A673 (cell line): ENCODE measurements around the gene KRT34.

Experiments
- CTCF ChIP-seq: fragments of 300-800, 200-600 bp; sonication (generic); conservative IDR thresholded peaks from 2 replicates; pipeline ENCODE4 v1.5.1; 2017; ENCODE audit warnings: low read depth, mild to moderate bottlenecking, antibody characterized with exemption, low read length, moderate library complexity, mixed read lengths
- EZH2 ChIP-seq: fragments of 200-600 bp; sonication (generic); IDR thresholded peaks from 2 replicates; pipeline ENCODE4 v1.6.1; 2017; ENCODE audit warnings: borderline replicate concordance, low read depth, mild to moderate bottlenecking, mixed read lengths, antibody characterized with exemption, low read length; ENCODE audit not compliant: poor library complexity, severe bottlenecking

GRCh38 chr17:41429667-41430066 lies 47.6 kb upstream of the KRT34 start:
- TF ChIP-seq CTCF: no peak
- TF ChIP-seq EZH2: no peak
